Lower leg skin (tissue), 3 donors: ENCODE measurements around the gene TBX15.

Source experiments
- POLR2A ChIP-seq, 2 donors: fragments of 450-650 bp; IDR thresholded peaks; one replicate each; pipeline ENCODE4 v1.6.1; 2016 to 2017; ENCODE audit warnings: antibody characterized with exemption in 2 of 2, mild to moderate bottlenecking in 1 of 2, moderate library complexity in 1 of 2
- TF ChIP-seq, protein P1 (sequence below), 3 donors: fragments of 450-650 bp; IDR thresholded peaks; one replicate each; pipeline ENCODE4 v1.5.1; 2016; ENCODE audit warnings: antibody characterized with exemption in 3 of 3, mild to moderate bottlenecking in 3 of 3, moderate library complexity in 2 of 3

GRCh38 chr1:118977600-118977999 is 10.5 kb downstream of the TBX15 start:
- TF ChIP-seq POLR2A (IDR thresholded peaks at IDR 0.05) = no peak
- TF ChIP-seq, protein P1, sequence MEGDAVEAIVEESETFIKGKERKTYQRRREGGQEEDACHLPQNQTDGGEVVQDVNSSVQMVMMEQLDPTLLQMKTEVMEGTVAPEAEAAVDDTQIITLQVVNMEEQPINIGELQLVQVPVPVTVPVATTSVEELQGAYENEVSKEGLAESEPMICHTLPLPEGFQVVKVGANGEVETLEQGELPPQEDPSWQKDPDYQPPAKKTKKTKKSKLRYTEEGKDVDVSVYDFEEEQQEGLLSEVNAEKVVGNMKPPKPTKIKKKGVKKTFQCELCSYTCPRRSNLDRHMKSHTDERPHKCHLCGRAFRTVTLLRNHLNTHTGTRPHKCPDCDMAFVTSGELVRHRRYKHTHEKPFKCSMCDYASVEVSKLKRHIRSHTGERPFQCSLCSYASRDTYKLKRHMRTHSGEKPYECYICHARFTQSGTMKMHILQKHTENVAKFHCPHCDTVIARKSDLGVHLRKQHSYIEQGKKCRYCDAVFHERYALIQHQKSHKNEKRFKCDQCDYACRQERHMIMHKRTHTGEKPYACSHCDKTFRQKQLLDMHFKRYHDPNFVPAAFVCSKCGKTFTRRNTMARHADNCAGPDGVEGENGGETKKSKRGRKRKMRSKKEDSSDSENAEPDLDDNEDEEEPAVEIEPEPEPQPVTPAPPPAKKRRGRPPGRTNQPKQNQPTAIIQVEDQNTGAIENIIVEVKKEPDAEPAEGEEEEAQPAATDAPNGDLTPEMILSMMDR (IDR thresholded peaks at IDR 0.05) = no peak
